GM18951 (cell line): ENCODE results near the gene CD83.

Experiments
- POLR2A ChIP-seq: IDR thresholded peaks from 4 replicates; pipeline ENCODE4 v1.6.1; 2011; ENCODE audit warnings: mild to moderate bottlenecking; ENCODE audit not compliant: insufficient read length, insufficient read depth; ENCODE audit errors: extremely low read depth
- in situ Hi-C: fragments of 300-500 bp; cut with MboI; formaldehyde crosslinking; loops from one replicate; pipeline ENCODE4 v1.12.0; 2022; ENCODE audit warnings: low sequenced_read_pairs, mixed read lengths, inconsistent platforms; ENCODE audit not compliant: unreplicated experiment

Gene CD83

GRCh38 chr6:14151773-14152172 is 34.2 kb downstream of the CD83 start:
- in situ Hi-C loops = no loop called here
- TF ChIP-seq POLR2A = no peak

GRCh38 chr6:14153228-14153627 is 35.7 kb downstream of the CD83 start:
- in situ Hi-C loops = no loop called here
- TF ChIP-seq POLR2A = no peak

- in situ Hi-C loops = no loop called here
- TF ChIP-seq POLR2A = no peak
Measured at GRCh38 chr6:14159090-14159489, 41.5 kb downstream of the CD83 start.

GRCh38 chr6:14162826-14163225 is 45.3 kb downstream of the CD83 start:
- in situ Hi-C loops = no loop called here
- TF ChIP-seq POLR2A = no peak

- TF ChIP-seq POLR2A = no peak
- in situ Hi-C loops = no loop called here
Measured at GRCh38 chr6:14165091-14165490, 47.5 kb downstream of the CD83 start.

GRCh38 chr6:14166839-14167238 is 49.3 kb downstream of the CD83 start:
- in situ Hi-C loops = no loop called here

GRCh38 chr6:14170128-14170527 is 52.6 kb downstream of the CD83 start:
- no peak for TF ChIP-seq POLR2A
- in situ Hi-C loops = no loop called here

More at GRCh38 chr6:14166839-14167238, 49.3 kb downstream of the CD83 start:
- TF ChIP-seq POLR2A = no peak

- in situ Hi-C loops = no loop called here
- no peak for TF ChIP-seq POLR2A
Measured at GRCh38 chr6:14172562-14172961, 55.0 kb downstream of the CD83 start.

GRCh38 chr6:14174226-14174625 is 56.7 kb downstream of the CD83 start:
- no peak for TF ChIP-seq POLR2A
- in situ Hi-C loops = no loop called here

- no peak for TF ChIP-seq POLR2A
Measured at GRCh38 chr6:14174996-14175395, 57.4 kb downstream of the CD83 start.

GRCh38 chr6:14176429-14176828 is 58.9 kb downstream of the CD83 start:
- in situ Hi-C loops = no loop called here
- no peak for TF ChIP-seq POLR2A

More at GRCh38 chr6:14174996-14175395, 57.4 kb downstream of the CD83 start:
- in situ Hi-C loops = no loop called here

GRCh38 chr6:14177413-14178082 is 60.0 kb downstream of the CD83 start:
- in situ Hi-C loops = no loop called here
- no peak for TF ChIP-seq POLR2A

GRCh38 chr6:14178083-14178445 is 60.5 kb downstream of the CD83 start:
- in situ Hi-C loops = no loop called here
- TF ChIP-seq POLR2A = no peak

- in situ Hi-C loops = no loop called here
- no peak for TF ChIP-seq POLR2A
Measured at GRCh38 chr6:14180609-14181008, 63.0 kb downstream of the CD83 start.

GRCh38 chr6:14182916-14183315 is 65.3 kb downstream of the CD83 start:
- in situ Hi-C loops = no loop called here
- TF ChIP-seq POLR2A = no peak
